WTC11 (cell line): Measurements from ENCODE around the gene POP5. TPM values are rescaled to one million over a fixed set of nuclear protein-coding genes. Genes with fewer than 3 reads are reported as not detected.

Source experiments
- ATAC-seq: fragments of 200-7000 bp; cut with Tn5 transposase; 2 replicates; pipeline ENCODE4 v1.10.0; 2021; ENCODE audit warnings: mild to moderate bottlenecking, moderate library complexity
- CTCF ChIA-PET: fragments of 300-600 bp; sonication (Branson Sonifier 250); formaldehyde crosslinking; loops from one replicate; lab custom pipeline; 2021; ENCODE audit warnings: antibody characterized with exemption; lab: Charles Lee
- POLR2A ChIA-PET: fragments of 350-600 bp; sonication (Branson Sonifier 250); formaldehyde crosslinking; loops from one replicate; lab custom pipeline; 2021; ENCODE audit warnings: antibody characterized with exemption; lab: Charles Lee
- DNase-seq: peaks from one replicate; pipeline ENCODE4 v3.0.0; 2021; ENCODE audit warnings: low spot score
- H3K27ac Mint-ChIP-seq: 2 replicates; pipeline ENCODE4 v1.8.0; 2021; ENCODE audit warnings: mixed read lengths
- H3K27me3 Mint-ChIP-seq: 2 replicates; pipeline ENCODE4 v1.8.0; 2021; ENCODE audit warnings: low read depth, mild to moderate bottlenecking, moderate library complexity, mixed read lengths
- H3K36me3 Mint-ChIP-seq: 2 replicates; pipeline ENCODE4 v1.8.0; 2021; ENCODE audit warnings: mixed read lengths
- H3K4me1 Mint-ChIP-seq: 2 replicates; pipeline ENCODE4 v1.8.0; 2022; ENCODE audit warnings: mixed read lengths
- H3K4me3 Mint-ChIP-seq: 2 replicates; pipeline ENCODE4 v1.8.0; 2021; ENCODE audit warnings: mild to moderate bottlenecking, moderate library complexity, mixed read lengths
- H3K9me3 Mint-ChIP-seq: 2 replicates; pipeline ENCODE4 v1.8.0; 2021; ENCODE audit warnings: mixed read lengths
- ATF1 ChIP-seq: sonication (generic); formaldehyde crosslinking; IDR thresholded peaks from 2 replicates; pipeline ENCODE4 v1.8.1; 2023; ENCODE audit warnings: mild to moderate bottlenecking, moderate library complexity, missing genetic modification reagents
- CREM ChIP-seq: sonication (generic); formaldehyde crosslinking; IDR thresholded peaks from 2 replicates; pipeline ENCODE4 v1.8.1; 2022; ENCODE audit warnings: mild to moderate bottlenecking, missing genetic modification reagents, moderate library complexity
- ELF4 ChIP-seq: sonication (generic); formaldehyde crosslinking; IDR thresholded peaks from 2 replicates; pipeline ENCODE4 v1.8.1; 2022; ENCODE audit warnings: low read depth, mild to moderate bottlenecking, moderate library complexity, missing genetic modification reagents
- FOXP1 ChIP-seq: sonication (generic); formaldehyde crosslinking; IDR thresholded peaks from 2 replicates; pipeline ENCODE4 v1.8.0; 2022; ENCODE audit warnings: missing genetic modification reagents, mild to moderate bottlenecking, moderate library complexity, borderline replicate concordance
- KAT7 ChIP-seq: sonication (generic); formaldehyde crosslinking; IDR thresholded peaks from 2 replicates; pipeline ENCODE4 v1.8.1; 2023; ENCODE audit warnings: missing genetic modification reagents, mild to moderate bottlenecking, borderline replicate concordance
- MXD4 ChIP-seq: fragments of 250-450 bp; sonication (Bioruptor Pico); IDR thresholded peaks from 2 replicates; pipeline ENCODE4 v1.8.0; 2021; ENCODE audit warnings: mild to moderate bottlenecking, moderate library complexity, borderline replicate concordance
- MYBL2 ChIP-seq: sonication (generic); formaldehyde crosslinking; IDR thresholded peaks from 2 replicates; pipeline ENCODE4 v1.8.1; 2023; ENCODE audit warnings: mild to moderate bottlenecking, moderate library complexity, missing genetic modification reagents
- NFE2L1 ChIP-seq: sonication (generic); formaldehyde crosslinking; IDR thresholded peaks from 2 replicates; pipeline ENCODE4 v1.8.1; 2023; ENCODE audit warnings: missing genetic modification reagents
- RORB ChIP-seq: fragments of 250-450 bp; sonication (Bioruptor Pico); IDR thresholded peaks from 2 replicates; pipeline ENCODE4 v1.9.0; 2021; ENCODE audit warnings: mild to moderate bottlenecking
- SOX15 ChIP-seq: fragments of 250-450 bp; sonication (Bioruptor Pico); IDR thresholded peaks from 2 replicates; pipeline ENCODE4 v1.9.0; 2021; ENCODE audit warnings: mild to moderate bottlenecking
- ZNF219 ChIP-seq: sonication (generic); formaldehyde crosslinking; IDR thresholded peaks from 2 replicates; pipeline ENCODE4 v1.8.0; 2023; ENCODE audit warnings: missing genetic modification reagents, mild to moderate bottlenecking, borderline replicate concordance
- total RNA-seq: library from RNA; stranded (reverse); gene quantifications from 3 replicates; pipeline ENCODE4 v1.2.3, GENCODE V29; 2021
- TF ChIP-seq, protein P1 (sequence below): sonication (generic); formaldehyde crosslinking; IDR thresholded peaks from 2 replicates; pipeline ENCODE4 v1.8.1; 2022; ENCODE audit warnings: mild to moderate bottlenecking, missing genetic modification reagents, moderate library complexity, borderline replicate concordance
- TF ChIP-seq, protein P2 (sequence below): sonication (generic); formaldehyde crosslinking; IDR thresholded peaks from 2 replicates; pipeline ENCODE4 v1.8.0; 2022; ENCODE audit warnings: mild to moderate bottlenecking, missing genetic modification reagents
- TF ChIP-seq, protein P3 (sequence below): fragments of 250-450 bp; sonication (Bioruptor Pico); IDR thresholded peaks from 2 replicates; pipeline ENCODE4 v1.9.0; 2021; ENCODE audit warnings: moderate library complexity, mild to moderate bottlenecking, inconsistent platforms, borderline replicate concordance
- TF ChIP-seq, protein P4 (sequence below): sonication (generic); formaldehyde crosslinking; IDR thresholded peaks from 2 replicates; pipeline ENCODE4 v1.8.0; 2022; ENCODE audit warnings: missing genetic modification reagents
- TF ChIP-seq, protein P5 (sequence below): sonication (generic); formaldehyde crosslinking; IDR thresholded peaks from 2 replicates; pipeline ENCODE4 v1.8.1; 2023; ENCODE audit warnings: mild to moderate bottlenecking, missing genetic modification reagents
- TF ChIP-seq, protein P6 (sequence below): sonication (generic); formaldehyde crosslinking; IDR thresholded peaks from 2 replicates; pipeline ENCODE4 v1.8.1; 2023; ENCODE audit warnings: mild to moderate bottlenecking, moderate library complexity, missing genetic modification reagents
- TF ChIP-seq, protein P7 (sequence below): sonication (generic); formaldehyde crosslinking; IDR thresholded peaks from 2 replicates; pipeline ENCODE4 v1.8.1; 2022; ENCODE audit warnings: mild to moderate bottlenecking, moderate library complexity, missing genetic modification reagents
- TF ChIP-seq, protein P8 (sequence below): sonication (generic); formaldehyde crosslinking; IDR thresholded peaks from 2 replicates; pipeline ENCODE4 v1.8.1; 2022; ENCODE audit warnings: low read depth, mild to moderate bottlenecking, moderate library complexity, missing genetic modification reagents, borderline replicate concordance

The POP5 gene
- total RNA-seq, 1 experiment from 2014 or later: 54.7 TPM

DNA sequence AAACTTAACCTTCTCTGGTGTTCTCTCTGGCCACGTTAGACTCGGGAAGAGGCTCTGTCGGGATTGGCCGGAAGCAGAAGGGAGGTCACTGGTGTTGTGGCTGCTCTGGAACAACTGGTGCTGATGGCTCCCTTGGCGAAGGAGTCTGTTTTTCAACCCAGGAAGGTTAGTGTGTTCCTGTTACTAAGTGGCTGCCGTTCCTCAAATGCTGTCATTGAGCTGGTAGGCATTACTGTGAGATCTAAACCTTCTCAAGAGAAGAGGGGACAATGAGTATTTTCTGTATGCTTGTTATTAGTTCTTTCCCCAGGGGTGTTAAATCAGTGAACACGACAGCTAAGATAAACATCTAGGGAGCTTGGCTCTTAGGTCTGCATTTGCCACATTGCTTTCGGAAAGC lies 18.3 kb downstream of the POP5 start:
- Mint-ChIP-seq H3K4me1 (no peaks in the 10 kb centered on the region), H3K9me3 (no peaks in the 10 kb centered on the region), H3K27ac (no peak overlapping the region), H3K36me3 (peaks cover 75% of the 10 kb centered on the region), H3K4me3 (no peak overlapping the region), H3K27me3 (no peaks in the 10 kb centered on the region)
- POLR2A ChIA-PET: no interaction called here
- ATAC-seq (no peak), DNase-seq (no peak)
- CTCF ChIA-PET: no interaction called here
- no peak for TF ChIP-seq ZNF219 (CRISPR knock-in tag)
- no peak for TF ChIP-seq ATF1 (CRISPR knock-in tag)
- TF ChIP-seq NFE2L1: no peak
- TF ChIP-seq ELF4 (CRISPR knock-in tag): no peak
- TF ChIP-seq, protein P1, sequence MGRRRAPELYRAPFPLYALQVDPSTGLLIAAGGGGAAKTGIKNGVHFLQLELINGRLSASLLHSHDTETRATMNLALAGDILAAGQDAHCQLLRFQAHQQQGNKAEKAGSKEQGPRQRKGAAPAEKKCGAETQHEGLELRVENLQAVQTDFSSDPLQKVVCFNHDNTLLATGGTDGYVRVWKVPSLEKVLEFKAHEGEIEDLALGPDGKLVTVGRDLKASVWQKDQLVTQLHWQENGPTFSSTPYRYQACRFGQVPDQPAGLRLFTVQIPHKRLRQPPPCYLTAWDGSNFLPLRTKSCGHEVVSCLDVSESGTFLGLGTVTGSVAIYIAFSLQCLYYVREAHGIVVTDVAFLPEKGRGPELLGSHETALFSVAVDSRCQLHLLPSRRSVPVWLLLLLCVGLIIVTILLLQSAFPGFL: no peak
- TF ChIP-seq MYBL2 (CRISPR knock-in tag): no peak
- no peak for TF ChIP-seq MXD4 (CRISPR knock-in tag)
- TF ChIP-seq FOXP1: no peak
- TF ChIP-seq, protein P2, sequence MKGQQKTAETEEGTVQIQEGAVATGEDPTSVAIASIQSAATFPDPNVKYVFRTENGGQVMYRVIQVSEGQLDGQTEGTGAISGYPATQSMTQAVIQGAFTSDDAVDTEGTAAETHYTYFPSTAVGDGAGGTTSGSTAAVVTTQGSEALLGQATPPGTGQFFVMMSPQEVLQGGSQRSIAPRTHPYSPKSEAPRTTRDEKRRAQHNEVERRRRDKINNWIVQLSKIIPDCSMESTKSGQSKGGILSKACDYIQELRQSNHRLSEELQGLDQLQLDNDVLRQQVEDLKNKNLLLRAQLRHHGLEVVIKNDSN (CRISPR knock-in tag): no peak
- TF ChIP-seq, protein P3, sequence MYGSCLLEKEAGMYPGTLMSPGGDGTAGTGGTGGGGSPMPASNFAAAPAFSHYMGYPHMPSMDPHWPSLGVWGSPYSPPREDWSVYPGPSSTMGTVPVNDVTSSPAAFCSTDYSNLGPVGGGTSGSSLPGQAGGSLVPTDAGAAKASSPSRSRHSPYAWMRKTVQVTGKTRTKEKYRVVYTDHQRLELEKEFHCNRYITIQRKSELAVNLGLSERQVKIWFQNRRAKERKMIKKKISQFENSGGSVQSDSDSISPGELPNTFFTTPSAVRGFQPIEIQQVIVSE (CRISPR knock-in tag): no peak
- TF ChIP-seq, protein P4, sequence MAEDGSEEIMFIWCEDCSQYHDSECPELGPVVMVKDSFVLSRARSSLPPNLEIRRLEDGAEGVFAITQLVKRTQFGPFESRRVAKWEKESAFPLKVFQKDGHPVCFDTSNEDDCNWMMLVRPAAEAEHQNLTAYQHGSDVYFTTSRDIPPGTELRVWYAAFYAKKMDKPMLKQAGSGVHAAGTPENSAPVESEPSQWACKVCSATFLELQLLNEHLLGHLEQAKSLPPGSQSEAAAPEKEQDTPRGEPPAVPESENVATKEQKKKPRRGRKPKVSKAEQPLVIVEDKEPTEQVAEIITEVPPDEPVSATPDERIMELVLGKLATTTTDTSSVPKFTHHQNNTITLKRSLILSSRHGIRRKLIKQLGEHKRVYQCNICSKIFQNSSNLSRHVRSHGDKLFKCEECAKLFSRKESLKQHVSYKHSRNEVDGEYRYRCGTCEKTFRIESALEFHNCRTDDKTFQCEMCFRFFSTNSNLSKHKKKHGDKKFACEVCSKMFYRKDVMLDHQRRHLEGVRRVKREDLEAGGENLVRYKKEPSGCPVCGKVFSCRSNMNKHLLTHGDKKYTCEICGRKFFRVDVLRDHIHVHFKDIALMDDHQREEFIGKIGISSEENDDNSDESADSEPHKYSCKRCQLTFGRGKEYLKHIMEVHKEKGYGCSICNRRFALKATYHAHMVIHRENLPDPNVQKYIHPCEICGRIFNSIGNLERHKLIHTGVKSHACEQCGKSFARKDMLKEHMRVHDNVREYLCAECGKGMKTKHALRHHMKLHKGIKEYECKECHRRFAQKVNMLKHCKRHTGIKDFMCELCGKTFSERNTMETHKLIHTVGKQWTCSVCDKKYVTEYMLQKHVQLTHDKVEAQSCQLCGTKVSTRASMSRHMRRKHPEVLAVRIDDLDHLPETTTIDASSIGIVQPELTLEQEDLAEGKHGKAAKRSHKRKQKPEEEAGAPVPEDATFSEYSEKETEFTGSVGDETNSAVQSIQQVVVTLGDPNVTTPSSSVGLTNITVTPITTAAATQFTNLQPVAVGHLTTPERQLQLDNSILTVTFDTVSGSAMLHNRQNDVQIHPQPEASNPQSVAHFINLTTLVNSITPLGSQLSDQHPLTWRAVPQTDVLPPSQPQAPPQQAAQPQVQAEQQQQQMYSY (CRISPR knock-in tag): no peak
- TF ChIP-seq CREM (CRISPR knock-in tag): no peak
- no peak for TF ChIP-seq SOX15
- TF ChIP-seq, protein P5, sequence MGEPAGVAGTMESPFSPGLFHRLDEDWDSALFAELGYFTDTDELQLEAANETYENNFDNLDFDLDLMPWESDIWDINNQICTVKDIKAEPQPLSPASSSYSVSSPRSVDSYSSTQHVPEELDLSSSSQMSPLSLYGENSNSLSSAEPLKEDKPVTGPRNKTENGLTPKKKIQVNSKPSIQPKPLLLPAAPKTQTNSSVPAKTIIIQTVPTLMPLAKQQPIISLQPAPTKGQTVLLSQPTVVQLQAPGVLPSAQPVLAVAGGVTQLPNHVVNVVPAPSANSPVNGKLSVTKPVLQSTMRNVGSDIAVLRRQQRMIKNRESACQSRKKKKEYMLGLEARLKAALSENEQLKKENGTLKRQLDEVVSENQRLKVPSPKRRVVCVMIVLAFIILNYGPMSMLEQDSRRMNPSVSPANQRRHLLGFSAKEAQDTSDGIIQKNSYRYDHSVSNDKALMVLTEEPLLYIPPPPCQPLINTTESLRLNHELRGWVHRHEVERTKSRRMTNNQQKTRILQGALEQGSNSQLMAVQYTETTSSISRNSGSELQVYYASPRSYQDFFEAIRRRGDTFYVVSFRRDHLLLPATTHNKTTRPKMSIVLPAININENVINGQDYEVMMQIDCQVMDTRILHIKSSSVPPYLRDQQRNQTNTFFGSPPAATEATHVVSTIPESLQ: no peak
- TF ChIP-seq, protein P6, sequence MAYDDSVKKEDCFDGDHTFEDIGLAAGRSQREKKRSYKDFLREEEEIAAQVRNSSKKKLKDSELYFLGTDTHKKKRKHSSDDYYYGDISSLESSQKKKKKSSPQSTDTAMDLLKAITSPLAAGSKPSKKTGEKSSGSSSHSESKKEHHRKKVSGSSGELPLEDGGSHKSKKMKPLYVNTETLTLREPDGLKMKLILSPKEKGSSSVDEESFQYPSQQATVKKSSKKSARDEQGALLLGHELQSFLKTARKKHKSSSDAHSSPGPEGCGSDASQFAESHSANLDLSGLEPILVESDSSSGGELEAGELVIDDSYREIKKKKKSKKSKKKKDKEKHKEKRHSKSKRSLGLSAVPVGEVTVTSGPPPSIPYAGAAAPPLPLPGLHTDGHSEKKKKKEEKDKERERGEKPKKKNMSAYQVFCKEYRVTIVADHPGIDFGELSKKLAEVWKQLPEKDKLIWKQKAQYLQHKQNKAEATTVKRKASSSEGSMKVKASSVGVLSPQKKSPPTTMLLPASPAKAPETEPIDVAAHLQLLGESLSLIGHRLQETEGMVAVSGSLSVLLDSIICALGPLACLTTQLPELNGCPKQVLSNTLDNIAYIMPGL (CRISPR knock-in tag): no peak
- TF ChIP-seq, protein P7, sequence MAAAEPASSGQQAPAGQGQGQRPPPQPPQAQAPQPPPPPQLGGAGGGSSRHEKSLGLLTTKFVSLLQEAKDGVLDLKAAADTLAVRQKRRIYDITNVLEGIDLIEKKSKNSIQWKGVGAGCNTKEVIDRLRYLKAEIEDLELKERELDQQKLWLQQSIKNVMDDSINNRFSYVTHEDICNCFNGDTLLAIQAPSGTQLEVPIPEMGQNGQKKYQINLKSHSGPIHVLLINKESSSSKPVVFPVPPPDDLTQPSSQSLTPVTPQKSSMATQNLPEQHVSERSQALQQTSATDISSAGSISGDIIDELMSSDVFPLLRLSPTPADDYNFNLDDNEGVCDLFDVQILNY (CRISPR knock-in tag): no peak
- TF ChIP-seq KAT7: no peak
- no peak for TF ChIP-seq RORB
- TF ChIP-seq, protein P8, sequence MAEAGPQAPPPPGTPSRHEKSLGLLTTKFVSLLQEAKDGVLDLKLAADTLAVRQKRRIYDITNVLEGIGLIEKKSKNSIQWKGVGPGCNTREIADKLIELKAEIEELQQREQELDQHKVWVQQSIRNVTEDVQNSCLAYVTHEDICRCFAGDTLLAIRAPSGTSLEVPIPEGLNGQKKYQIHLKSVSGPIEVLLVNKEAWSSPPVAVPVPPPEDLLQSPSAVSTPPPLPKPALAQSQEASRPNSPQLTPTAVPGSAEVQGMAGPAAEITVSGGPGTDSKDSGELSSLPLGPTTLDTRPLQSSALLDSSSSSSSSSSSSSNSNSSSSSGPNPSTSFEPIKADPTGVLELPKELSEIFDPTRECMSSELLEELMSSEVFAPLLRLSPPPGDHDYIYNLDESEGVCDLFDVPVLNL (CRISPR knock-in tag): no peak
